CD14-positive monocyte (primary cell): ENCODE data around the gene PLXNB1. TPM values are rescaled to one million over a fixed set of nuclear protein-coding genes. Genes with fewer than 3 reads are reported as not detected.

Experiments used
- DNase-seq, 3 donors: peaks; one replicate each; pipeline ENCODE4 v3.0.0-alpha.2; 2011 to 2022
- H2AFZ ChIP-seq: 2 replicates; pipeline ENCODE4 v1.6.0; 2012; ENCODE audit warnings: mild to moderate bottlenecking, low read depth, low read length, inconsistent platforms; ENCODE audit not compliant: insufficient read depth, poor library complexity, severe bottlenecking
- H3K27ac ChIP-seq, 2 donors: 1 replicate in 1 of 2; 2 replicates in 1 of 2; pipeline ENCODE4 v1.5.1; 2012 to 2013; ENCODE audit warnings: low read length in 2 of 2, control low read depth in 1 of 2, inconsistent platforms in 1 of 2, low read depth in 1 of 2, mild to moderate bottlenecking in 1 of 2
- H3K27me3 ChIP-seq, 2 donors: one replicate each; pipeline versions ENCODE4 v1.6.0 to v1.6.1; 2011 to 2013; ENCODE audit warnings: low read length in 2 of 2; ENCODE audit not compliant: control insufficient read depth in 2 of 2, insufficient read depth in 2 of 2
- H3K36me3 ChIP-seq, 2 donors: replicated peaks in 1 of 2; 1 replicate in 1 of 2; 2 replicates in 1 of 2; pipeline versions ENCODE4 v1.5.1 to v1.6.1; 2012 to 2013; ENCODE audit warnings: low read length in 2 of 2, control low read depth in 1 of 2, inconsistent platforms in 1 of 2, mild to moderate bottlenecking in 1 of 2; ENCODE audit not compliant: insufficient read depth in 2 of 2, control insufficient read depth in 1 of 2
- H3K4me1 ChIP-seq, 2 donors: 1 replicate in 1 of 2; 2 replicates in 1 of 2; pipeline versions ENCODE4 v1.5.1 to v1.6.1; 2012 to 2013; ENCODE audit warnings: low read length in 2 of 2, control low read depth in 1 of 2, inconsistent platforms in 1 of 2, mild to moderate bottlenecking in 1 of 2, moderate library complexity in 1 of 2; ENCODE audit not compliant: insufficient read depth in 2 of 2, control insufficient read depth in 1 of 2
- H3K4me2 ChIP-seq: replicated peaks from 2 replicates; pipeline ENCODE3; 2012; ENCODE audit warnings: low read length, moderate library complexity, mild to moderate bottlenecking; ENCODE audit not compliant: poor library complexity, severe bottlenecking; ENCODE audit errors: extremely low read depth
- H3K4me3 ChIP-seq, 3 experiments: fragments of 200-600 bp in 1 of 3; sonication (generic) in 1 of 3; replicated peaks in 1 of 3; 1 replicate in 2 of 3; 2 replicates in 1 of 3; pipeline ENCODE4 v1.5.1; 2011 to 2013; ENCODE audit warnings: low read length in 3 of 3, mild to moderate bottlenecking in 3 of 3, control low read depth in 2 of 3, low read depth in 2 of 3, inconsistent platforms in 1 of 3, moderate library complexity in 1 of 3
- H3K79me2 ChIP-seq: 2 replicates; pipeline ENCODE4 v1.6.0; 2012; ENCODE audit warnings: mild to moderate bottlenecking, control low read depth, inconsistent platforms, low read length, moderate library complexity; ENCODE audit not compliant: insufficient read depth
- H3K9ac ChIP-seq: 2 replicates; pipeline ENCODE4 v1.6.0; 2017; ENCODE audit warnings: low read length, mild to moderate bottlenecking; ENCODE audit not compliant: insufficient read depth, poor library complexity, severe bottlenecking
- H3K9me3 ChIP-seq, 2 donors: replicated peaks in 1 of 2; 1 replicate in 1 of 2; 2 replicates in 1 of 2; pipeline versions ENCODE4 v1.5.1 to v1.6.1; 2012 to 2013; ENCODE audit warnings: low read length in 2 of 2, control low read depth in 1 of 2; ENCODE audit not compliant: control insufficient read depth in 1 of 2, insufficient read depth in 1 of 2
- H4K20me1 ChIP-seq: 2 replicates; pipeline ENCODE4 v1.6.0; 2012; ENCODE audit warnings: mild to moderate bottlenecking, low read length, control low read depth, moderate library complexity; ENCODE audit not compliant: insufficient read depth
- H3K27ac Mint-ChIP-seq, 7 donors: one replicate each; pipeline ENCODE4 v1.8.0; 2020; ENCODE audit warnings: mild to moderate bottlenecking in 7 of 7, mixed read lengths in 7 of 7, moderate library complexity in 6 of 7, inconsistent platforms in 2 of 7
- H3K27me3 Mint-ChIP-seq, 3 donors: one replicate each; pipeline ENCODE4 v1.8.0; 2021 to 2022; ENCODE audit warnings: low read depth in 3 of 3, mild to moderate bottlenecking in 3 of 3, mixed read lengths in 3 of 3, moderate library complexity in 3 of 3, inconsistent platforms in 1 of 3
- H3K36me3 Mint-ChIP-seq, 2 donors: one replicate each; pipeline ENCODE4 v1.8.0; 2020; ENCODE audit warnings: mixed read lengths in 2 of 2, inconsistent platforms in 1 of 2, mild to moderate bottlenecking in 1 of 2
- H3K4me1 Mint-ChIP-seq: one replicate; pipeline ENCODE4 v1.8.0; 2020; ENCODE audit warnings: mild to moderate bottlenecking, mixed read lengths
- H3K4me3 Mint-ChIP-seq, 2 donors: one replicate each; pipeline ENCODE4 v1.8.0; 2020; ENCODE audit warnings: mild to moderate bottlenecking in 2 of 2, mixed read lengths in 2 of 2, moderate library complexity in 1 of 2
- H3K9me3 Mint-ChIP-seq, 7 donors: one replicate each; pipeline ENCODE4 v1.8.0; 2020 to 2022; ENCODE audit warnings: mixed read lengths in 7 of 7, mild to moderate bottlenecking in 6 of 7, moderate library complexity in 6 of 7, inconsistent platforms in 2 of 7
- WGBS: methylation state at CpG from one replicate; pipeline ENCODE4 v1.1.5; 2013; ENCODE audit warnings: missing lambda C conversion rate; ENCODE audit not compliant: insufficient coverage; 5-methylcytosine and 5-hydroxymethylcytosine counted together
- intact Hi-C, 2 donors: fragments of 100-400 bp; cut with micrococcal nuclease; formaldehyde crosslinking; loops; one replicate each; pipeline versions ENCODE4 v1.15.0 to v1.15.1; 2023
- polyA plus RNA-seq, 3 donors: library from polyadenylated mRNA; depleted of rRNA in 1 of 3; unstranded in 2 of 3; stranded (reverse) in 1 of 3; fragments of 300-500 nt in 2 of 3; fragments of >200 nt in 1 of 3; fragmentation: Illumina TruSeq in 2 of 3; gene quantifications; 1 replicate in 2 of 3; 2 replicates in 1 of 3; pipeline ENCODE4 v1.2.3, GENCODE V29; 2012 to 2021
- TF ChIP-seq, protein P1 (sequence below): fragments of 200-600 bp; IDR thresholded peaks from one replicate; pipeline ENCODE4 v1.8.0; 2022; ENCODE audit warnings: antibody characterized with exemption, mild to moderate bottlenecking

The PLXNB1 gene
- polyA plus RNA-seq, 3 donors, result 0.14 to 4.3 TPM; not detected in 1

DNA sequence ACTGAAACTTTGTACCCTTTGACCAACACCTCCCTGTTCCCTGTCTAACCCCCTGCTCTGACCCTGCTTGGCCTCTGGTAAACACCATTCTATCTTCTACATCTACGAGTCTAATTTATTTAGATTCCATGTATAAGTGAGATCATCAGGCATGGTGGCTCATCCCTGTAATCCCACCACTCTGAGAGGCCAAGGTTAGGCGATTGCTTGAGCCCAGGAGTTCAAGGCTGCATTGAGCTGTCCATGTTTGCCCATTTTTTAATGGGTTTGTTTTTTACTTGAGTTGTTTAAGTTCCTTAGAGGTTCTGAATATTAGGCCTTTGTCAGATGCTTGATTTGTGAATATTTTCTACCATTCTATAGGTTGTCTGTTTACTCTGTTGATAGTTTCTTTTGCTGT lies 40.9 kb downstream of the PLXNB1 start:
- Histone ChIP-seq H3K4me3 (no peak overlapping the region), H2AFZ (no peak overlapping the region), H3K79me2 (no peaks in the 10 kb centered on the region), H3K4me2 (no peak overlapping the region), H3K9me3 (no peaks in the 10 kb centered on the region), H3K9ac (no peak overlapping the region), H3K36me3 (no peaks in the 10 kb centered on the region), H3K4me1 (no peaks in the 10 kb centered on the region), H3K27me3 (no peaks in the 10 kb centered on the region), H3K27ac (no peak overlapping the region), H4K20me1 (no peaks in the 10 kb centered on the region)
- H3K27me3 Mint-ChIP-seq, result peaks cover 0 to 3% (median 2%) of the 10 kb centered on the region in 3 donors
- H3K27ac Mint-ChIP-seq, result no peak overlapping the region
- no peaks in the 10 kb centered on the region for H3K36me3 Mint-ChIP-seq
- DNase-seq, result no peak
- WGBS, result no CpG with 5 or more reads among the region's 2 CpGs
- intact Hi-C loops, result no loop called here
- peaks cover 0 to 3% (median 0%) of the 10 kb centered on the region in 7 donors for H3K9me3 Mint-ChIP-seq
- TF ChIP-seq, protein P1, sequence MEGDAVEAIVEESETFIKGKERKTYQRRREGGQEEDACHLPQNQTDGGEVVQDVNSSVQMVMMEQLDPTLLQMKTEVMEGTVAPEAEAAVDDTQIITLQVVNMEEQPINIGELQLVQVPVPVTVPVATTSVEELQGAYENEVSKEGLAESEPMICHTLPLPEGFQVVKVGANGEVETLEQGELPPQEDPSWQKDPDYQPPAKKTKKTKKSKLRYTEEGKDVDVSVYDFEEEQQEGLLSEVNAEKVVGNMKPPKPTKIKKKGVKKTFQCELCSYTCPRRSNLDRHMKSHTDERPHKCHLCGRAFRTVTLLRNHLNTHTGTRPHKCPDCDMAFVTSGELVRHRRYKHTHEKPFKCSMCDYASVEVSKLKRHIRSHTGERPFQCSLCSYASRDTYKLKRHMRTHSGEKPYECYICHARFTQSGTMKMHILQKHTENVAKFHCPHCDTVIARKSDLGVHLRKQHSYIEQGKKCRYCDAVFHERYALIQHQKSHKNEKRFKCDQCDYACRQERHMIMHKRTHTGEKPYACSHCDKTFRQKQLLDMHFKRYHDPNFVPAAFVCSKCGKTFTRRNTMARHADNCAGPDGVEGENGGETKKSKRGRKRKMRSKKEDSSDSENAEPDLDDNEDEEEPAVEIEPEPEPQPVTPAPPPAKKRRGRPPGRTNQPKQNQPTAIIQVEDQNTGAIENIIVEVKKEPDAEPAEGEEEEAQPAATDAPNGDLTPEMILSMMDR, result no peak
- H3K4me1 Mint-ChIP-seq, result no peaks in the 10 kb centered on the region
- no peak overlapping the region for H3K4me3 Mint-ChIP-seq

DNA sequence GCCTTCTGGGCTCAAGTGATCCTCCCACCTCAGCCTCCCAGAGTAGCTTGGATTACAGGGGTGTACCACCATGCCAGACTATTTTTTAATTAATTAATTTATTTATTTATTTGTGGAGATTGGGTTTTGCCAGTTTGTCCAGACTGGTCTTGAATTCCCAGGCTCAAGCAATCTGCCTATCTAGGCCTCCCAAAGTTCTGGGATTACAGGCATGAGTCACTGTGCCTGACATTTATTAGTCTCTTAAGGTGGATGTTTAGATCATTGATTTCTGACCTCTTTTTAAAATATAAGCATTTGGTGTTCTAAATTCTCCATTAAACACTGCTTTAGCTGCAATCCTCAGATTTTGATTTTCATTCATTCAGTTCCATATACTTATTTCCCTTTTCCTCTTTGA lies 42.3 kb downstream of the PLXNB1 start:
- no peak overlapping the region for H3K27ac Mint-ChIP-seq

More for the DNA sequence above, 42.3 kb downstream of the PLXNB1 start:
- Mint-ChIP-seq H3K9me3 (peaks cover 0 to 3% (median 0%) of the 10 kb centered on the region in 7 donors), H3K4me3 (no peak overlapping the region), H3K36me3 (no peaks in the 10 kb centered on the region), H3K27me3 (peaks cover 0 to 3% (median 0%) of the 10 kb centered on the region in 3 donors), H3K4me1 (no peaks in the 10 kb centered on the region)
- Histone ChIP-seq H2AFZ (no peak overlapping the region), H3K4me2 (no peak overlapping the region), H3K9me3 (no peaks in the 10 kb centered on the region), H3K27ac (no peak overlapping the region), H3K9ac (no peak overlapping the region), H3K79me2 (no peaks in the 10 kb centered on the region), H3K4me3 (no peak overlapping the region), H3K36me3 (no peaks in the 10 kb centered on the region), H3K27me3 (no peaks in the 10 kb centered on the region), H4K20me1 (no peaks in the 10 kb centered on the region), H3K4me1 (no peaks in the 10 kb centered on the region)
- TF ChIP-seq, protein P1, result no peak
- intact Hi-C loops, result no loop called here
- DNase-seq, result no peak
